UCSD-AML1 (cell line): ENCODE results near the gene EPHA6.

Source experiments
- DNase-seq: peaks from one replicate; lab custom pipeline; 2025; ENCODE audit not compliant: unreplicated experiment; lab: John Stamatoyannopoulos, UW

The EPHA6 gene

DNA sequence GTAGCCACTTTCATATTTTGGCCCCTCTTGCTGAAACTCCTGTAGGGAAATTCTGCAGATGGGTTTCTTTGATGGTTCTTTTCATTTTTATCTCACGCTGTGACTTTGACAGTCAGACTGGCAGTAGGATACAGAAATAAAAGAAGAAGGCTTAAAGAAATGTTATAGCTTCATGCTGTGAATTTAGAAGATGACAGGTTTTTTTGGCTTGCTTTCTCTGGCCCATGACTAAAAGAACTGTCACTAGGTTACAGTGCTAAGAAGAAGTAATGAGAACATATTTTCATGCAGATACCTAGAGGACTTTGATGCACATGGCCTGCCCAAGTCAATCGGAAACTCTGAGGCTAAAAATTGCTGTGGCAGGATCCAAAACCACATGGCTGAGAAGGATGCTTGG is 334.5 kb downstream of the EPHA6 start:
- no peak for DNase-seq

DNA sequence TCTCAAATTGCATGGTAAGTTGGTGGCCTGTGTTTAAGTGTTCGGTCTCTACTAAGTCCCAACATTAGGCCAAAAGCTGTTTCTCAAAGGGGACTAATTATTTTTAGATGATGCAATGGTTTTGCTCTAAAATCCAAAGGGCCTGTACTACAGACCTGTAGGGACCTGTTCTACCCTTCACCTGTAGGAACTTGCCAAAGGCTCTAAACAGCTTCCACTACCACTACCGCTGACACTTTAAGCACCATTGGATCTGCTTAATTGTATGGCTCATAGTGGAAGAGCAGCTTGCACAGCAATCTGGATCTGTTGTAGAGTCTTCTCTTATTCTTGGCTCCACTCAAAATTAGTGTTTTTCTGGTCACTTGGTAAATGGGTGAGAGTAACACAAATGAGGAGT is 346.8 kb downstream of the EPHA6 start:
- no peak for DNase-seq

DNA sequence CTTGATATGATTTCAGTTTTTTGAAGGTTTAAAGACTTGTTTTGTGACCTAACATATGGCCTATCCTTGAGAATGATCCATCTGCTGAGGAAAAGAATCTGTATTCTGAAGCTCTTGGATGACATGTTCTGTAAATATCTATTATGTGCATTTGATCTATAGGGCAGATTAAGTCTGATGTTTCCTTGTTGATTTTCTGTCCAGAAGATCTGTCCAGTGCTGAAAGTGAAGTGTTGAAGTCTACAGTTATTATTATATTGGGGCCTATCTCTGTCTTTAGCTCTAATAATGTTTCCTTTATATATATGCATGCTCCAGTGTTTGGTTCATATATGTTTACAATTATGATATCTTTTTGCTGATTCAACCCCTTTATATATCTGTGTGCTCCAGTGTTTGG is 362.8 kb downstream of the EPHA6 start:
- no peak for DNase-seq

DNA sequence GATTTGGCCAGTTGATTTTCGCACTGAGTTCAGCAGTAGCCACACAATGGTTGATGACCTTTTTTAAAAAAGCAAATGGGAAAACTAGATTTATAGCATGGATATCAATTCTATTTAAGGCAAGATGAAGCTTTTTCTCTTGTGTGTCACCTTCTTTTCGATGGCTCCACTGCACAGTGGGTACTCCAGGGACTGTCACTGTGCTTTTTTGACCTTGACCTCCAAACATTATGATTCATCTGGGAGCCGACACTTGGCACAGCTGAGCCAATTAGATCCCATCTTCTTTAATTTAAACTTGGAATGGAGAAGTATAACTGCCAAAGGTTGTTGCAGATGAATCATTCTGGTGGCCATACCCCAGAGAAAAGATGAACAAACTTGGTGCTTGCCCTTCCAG is 367.3 kb downstream of the EPHA6 start:
- DNase-seq = no peak

DNA sequence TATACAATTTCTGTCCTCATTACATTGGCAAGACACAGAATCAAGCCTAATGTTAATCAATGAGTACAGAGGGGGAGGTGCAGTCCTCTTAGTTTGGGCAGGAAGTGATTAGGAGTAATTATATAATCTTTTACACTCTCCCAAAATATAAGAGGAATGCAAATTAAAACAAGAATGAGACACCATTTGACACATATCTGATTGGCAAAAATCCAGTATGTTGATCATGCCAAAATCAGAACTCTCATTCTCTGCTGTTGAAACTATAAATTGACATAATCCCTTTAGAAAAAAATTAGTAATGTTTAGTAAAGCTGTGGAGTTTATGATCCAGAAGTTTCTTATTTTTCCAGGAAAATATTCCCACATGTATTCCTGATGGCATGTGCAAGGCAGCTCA is 373.4 kb downstream of the EPHA6 start:
- DNase-seq = no peak

DNA sequence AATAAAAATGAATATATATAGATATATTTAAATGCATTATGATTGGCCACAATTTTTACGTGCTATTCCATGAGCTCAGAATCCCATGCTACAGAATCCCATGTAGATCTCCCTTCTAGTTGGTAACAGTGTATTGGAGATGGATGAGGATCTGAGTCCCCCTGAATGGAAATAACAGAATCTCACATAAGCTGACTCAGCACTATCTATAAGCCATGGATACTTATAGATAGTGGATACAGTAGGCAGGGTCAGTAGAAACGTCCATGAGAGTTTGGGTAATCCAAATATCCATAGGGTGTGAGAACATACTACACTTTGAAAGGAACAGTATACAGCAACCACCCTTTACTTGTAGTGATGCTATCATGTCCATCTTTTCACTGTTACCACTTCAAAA is 375.4 kb downstream of the EPHA6 start:
- DNase-seq = no peak

DNA sequence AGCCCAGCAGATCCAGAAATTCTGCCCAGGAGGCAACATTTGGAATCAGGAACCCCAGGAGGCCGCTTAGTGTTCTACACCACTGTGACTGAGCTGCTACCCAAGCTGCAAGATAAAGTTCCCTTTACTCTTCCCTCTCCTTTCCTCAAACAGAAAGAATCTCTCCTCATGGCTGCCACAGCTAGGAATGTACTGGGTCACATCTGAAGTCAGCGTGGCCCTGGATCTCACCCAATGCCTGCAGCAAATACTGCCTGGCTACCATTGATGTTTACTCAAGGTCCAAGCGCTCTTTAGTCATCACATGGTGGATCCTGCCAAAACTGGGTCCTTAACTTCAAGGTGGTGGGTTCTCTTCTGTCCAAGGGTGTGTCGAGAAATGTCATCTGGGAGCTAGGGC is 382.7 kb downstream of the EPHA6 start:
- DNase-seq = no peak

DNA sequence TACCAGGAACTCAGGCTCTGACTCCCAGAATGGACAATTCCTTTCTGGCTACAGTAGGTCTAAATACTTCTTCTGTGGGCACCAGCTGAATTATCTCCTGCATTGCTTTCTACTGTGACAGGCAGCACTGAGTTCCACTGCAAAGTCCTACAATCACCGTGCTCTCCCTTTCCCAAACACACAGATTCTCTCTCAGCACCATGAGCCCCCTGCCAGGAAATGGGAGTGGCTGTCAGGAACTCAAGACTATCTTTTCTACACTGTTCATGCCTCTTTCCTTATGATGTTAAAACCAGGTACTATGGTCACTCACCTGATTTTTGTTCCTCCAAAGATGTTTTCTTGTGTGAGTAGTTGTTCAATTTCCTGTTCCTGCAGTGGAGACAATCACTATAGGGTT is 383.4 kb downstream of the EPHA6 start:
- no peak for DNase-seq

DNA sequence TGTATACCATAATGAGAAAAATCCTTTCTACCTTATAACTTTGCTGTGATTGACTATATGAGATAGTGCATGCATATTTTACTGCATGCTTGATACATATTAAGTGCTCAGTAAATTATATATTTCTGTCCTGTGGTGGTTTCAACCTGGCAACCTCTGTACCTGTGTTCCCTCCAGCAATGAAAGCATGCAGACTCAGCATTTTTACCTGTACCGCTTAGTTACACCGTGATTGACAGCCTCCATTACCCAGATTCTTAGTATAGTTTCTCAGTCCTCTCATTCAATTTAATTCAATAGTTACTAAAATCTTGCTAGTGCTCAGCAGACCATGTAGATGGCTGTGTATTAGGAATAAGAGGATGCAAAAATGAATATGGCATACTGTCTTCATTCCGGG is 386.0 kb downstream of the EPHA6 start:
- DNase-seq = no peak

DNA sequence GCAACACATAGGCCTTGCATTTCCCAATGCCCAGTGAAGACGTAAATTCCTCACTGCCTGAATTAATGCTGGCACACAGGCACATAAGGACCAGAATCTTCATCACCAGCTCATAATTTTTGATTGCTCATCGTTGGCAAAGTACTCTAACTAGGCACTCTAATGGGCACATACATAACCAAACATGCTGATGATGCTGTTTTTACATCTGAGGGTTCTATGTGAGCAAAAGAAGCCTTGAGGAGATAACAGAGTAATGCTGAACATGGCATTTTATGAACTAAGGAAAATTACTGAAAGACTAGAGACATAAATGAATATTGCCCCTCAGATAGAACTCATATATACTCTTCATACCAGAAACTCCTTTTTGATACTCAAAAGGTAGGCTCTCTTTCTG is 387.4 kb downstream of the EPHA6 start:
- DNase-seq = no peak

DNA sequence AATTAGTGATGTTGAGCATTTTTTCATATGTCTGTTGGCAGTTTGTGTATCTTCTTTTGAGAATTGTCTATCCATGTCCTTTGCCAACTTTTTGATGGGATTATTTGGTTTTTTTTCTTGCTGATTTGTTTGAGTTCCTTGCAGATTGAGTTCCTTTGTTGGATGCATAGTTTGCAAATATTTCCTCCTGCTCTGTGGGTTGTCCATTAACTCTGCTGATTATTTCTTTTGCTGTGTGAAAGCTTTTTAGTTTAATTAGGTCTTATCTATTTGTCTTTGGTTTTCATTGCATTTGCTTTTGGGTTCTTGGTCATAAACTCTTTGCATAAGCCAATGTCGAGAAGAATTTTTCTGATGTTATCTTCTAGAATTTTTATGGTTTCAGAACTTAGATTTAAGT is 414.6 kb downstream of the EPHA6 start:
- no peak for DNase-seq

DNA sequence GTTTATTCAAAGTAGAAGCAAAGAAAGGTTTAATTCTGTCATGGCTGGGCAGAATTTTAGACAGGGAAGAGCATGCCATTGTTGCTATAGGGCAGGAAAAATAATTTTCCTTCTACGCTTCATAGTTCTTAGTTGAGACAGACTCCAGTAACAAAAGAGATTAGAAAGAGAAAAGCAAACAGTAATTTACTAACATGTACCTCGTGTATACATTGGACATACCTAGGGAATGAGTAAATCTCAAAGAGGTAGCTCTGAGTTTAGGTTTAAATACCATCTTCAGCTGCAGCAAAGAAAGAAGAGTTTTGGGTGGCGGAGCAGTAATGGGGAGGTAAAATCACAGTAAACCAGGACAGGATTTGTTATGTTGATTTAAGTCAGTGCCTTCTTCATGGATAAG is 416.1 kb downstream of the EPHA6 start:
- DNase-seq = no peak

DNA sequence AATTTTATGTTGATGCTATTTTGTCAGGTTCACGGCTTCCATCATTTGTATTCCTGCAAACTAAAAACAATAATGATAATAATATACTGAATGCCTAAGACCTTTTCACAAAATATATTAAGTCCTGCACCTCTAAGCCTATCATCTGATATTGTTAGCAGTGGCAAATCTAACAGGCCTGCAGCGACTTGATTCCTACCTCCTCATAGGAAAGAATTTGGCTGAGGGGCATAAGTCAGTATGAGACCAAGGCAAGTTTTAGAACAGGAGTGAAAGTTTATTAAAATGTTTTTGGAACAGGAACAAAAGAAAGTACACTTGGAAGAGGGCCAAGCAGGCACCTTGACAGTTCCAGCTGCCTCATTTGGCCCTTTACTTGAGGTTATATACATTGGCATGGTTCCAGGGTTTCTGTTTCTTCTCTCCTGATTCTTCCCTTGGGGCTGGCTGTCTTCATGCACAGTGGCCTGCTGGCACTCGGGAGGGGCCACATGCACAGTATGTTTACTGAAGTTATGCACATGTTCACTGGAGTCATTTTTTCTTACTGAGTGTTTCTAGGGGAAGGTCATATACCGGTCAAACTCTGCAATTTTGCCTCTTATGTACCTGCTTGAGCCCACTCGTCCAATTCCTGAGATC is 418.1 kb downstream of the EPHA6 start:
- no peak for DNase-seq

DNA sequence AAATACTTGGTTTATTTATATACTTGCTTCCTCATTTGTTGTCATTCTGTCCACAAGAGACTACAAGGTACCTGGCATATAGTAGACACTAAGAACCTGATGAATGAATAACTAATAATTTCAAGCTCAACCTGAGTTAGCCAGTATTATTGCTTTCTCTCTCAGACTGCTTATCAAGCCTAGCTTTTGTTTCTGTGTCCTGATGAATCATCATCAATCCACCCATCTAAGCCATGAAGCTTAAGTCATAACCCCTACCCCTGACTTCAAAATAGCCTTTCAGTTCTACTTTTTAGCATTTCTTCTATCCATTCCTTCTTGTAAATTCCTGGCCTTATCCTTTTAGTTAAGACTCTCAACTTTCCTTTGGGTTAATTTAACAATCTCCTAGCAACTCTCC is 420.8 kb downstream of the EPHA6 start:
- no peak for DNase-seq

DNA sequence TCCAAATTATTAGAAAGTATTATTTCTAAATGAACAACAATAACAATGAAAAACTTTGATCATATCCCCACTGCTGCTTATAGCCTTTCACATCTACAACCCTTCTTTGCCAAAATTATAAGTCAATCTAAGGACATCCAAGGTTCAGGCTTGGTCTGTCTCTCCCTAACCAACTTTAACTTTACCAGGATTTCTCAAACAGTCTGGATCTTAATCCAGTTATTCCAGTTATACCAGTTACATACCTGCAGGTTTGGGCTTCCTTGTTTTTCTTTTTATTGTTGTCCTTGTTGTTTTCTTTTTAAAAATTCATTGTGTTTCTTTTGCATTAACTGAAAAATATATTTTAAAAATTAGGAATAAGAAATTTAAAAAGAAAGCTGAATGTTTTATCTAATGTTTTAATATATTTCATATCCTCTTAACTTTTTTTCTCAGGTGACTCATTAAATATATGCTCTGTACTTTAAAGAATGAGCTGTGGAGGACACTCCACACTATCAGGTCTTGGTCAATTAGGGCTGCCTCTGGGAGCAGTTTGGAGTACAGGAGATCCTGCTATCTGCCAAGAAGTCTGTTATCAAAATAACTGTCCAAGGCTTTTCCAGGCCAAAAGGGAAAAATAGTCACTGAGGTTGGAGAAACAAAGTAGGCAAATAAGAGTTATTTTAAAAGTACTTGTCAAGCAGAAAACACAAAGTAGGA is 421.4 kb downstream of the EPHA6 start:
- DNase-seq = no peak

DNA sequence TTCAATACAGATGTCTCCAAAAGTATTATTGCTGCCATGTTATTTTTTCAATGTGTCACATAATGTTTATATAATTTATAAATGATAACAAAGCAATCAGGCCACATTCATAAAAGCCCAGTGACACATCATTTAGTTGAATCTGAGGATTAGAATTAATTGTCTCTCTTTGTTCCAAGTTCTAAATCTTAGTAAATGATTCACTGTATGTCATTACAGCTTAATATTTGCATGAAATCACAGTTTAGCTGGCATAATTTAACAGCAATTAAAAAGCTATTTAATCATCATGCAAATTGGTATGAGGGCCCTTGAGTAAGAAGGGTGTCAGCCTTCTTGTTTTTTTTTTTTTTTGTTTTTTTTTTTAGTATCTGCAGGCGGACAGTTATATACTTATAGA is 427.0 kb downstream of the EPHA6 start:
- no peak for DNase-seq

DNA sequence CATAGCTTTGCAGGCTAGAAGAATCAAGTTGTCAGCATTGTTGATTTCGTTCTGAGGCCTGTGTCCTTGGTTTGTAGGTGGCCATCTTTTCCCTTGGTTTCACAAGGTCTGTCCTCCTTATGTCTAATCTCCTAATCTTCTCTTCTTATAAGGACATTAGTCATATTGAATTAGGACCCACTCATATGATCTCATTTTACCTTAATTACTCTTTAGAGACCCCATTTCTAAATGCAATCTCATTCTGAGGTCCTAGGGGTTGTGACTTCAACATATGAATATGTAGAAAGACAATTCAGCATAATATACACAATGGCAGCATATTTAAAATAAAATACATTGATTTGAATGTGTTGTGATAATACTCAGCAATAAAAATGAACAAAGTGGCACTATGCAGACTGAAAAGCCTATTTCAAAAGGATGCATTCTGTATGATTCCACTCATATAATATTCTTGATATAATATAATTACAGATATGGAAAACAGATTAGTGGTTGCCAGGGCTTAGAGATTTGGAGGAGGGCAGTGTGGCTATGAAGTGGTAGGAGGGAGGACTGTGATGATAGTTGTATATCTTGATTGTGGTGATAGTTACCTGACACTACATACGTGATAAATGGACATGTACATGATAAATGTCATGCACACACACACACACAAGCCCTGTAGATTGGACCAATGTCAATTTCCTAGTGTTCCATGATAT is 431.0 kb downstream of the EPHA6 start:
- no peak for DNase-seq

DNA sequence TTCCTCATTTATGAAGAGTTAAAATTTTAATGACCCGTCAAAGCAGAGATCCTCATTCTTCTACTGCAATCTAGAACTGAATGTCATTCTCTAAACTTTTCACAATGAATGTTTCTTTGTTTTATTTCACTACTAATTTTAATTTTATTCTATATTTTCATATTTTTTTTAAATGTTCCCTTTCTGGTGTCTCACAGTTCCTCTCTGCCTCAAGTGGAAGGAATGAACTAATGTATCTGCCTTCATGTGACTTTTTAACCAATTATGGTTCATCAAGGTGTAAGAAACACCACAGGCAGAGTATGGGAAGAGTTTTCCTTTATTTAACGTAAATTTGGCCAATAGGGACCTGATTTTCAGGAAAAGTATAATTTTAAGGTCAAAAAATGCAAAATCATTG is 441.7 kb downstream of the EPHA6 start:
- DNase-seq = no peak

DNA sequence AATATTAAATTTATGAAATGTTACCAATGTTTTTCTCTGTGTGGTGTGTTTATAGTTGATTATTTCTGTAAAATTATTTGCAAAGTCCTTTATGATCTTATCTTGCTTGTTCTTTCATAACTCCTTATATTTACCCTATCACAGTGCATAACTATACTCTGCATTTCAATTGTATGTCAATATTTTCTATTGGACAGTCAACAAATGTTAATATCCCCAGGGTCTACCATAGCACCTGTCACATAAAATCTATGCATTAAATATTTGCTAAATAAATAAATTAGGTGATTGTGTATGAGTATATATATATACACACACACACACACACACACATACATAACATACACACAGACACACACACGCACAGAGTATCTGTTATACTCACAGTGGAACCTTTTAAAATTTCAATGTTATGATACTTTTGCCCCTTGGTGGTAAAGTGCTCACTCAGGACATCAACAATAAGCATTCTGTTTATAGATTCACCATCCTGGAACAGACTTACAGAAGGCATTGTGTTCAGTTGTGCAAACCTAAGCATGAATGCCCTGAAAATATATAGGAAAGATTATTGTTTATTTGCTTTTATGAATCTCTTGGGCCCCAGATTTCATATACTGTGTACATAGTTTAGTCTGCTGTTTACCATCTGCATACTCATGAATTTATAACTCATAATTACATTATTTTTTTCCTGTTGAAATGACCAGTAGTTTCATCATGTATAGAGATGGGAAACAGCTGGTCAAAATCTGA is 443.7 kb downstream of the EPHA6 start:
- DNase-seq = no peak

DNA sequence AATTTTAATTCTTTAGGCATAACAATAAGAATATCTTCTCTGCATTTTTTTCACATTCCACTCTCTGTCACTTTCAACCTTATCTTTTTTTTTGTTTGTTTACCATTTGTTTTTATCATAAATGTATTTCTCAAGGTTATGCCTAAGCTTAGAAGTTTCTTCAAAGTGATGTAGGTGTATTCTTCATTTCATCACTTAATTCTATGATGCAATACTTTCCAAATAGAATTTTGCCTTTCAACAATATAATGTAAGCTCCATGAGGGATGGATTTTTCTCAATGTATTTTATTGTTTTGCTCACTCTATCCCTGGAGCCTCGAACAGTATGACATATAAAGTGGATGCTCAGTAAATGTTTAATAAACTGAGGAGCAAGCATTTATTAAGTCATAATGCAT is 444.9 kb downstream of the EPHA6 start:
- DNase-seq = no peak

DNA sequence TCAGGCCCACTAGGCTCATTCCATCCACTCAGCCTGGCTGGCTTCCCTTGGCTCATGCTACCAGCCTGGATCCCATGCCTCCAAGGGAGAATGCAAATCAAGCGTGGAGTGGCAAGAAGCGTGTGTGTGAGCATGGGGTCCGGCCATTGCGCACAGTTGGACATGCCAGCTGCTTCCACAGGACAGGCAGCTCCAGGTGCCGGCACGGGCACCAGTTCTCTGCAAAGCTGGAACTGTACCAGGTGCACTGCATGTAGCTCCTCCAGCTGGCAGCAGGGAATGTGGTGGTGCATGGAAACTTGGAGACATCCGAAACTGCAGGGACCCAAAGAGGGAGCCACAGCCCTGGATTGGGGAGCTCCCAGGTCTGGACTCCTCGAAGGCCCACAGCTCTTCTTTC is 449.8 kb downstream of the EPHA6 start:
- no peak for DNase-seq
